Mesenchymal stem cell (in vitro differentiated cells and primary cell): Measurements from ENCODE around the gene GJA3.

Source experiments
- DNase-seq: peaks from one replicate; pipeline ENCODE4 v3.0.0-alpha.2; 2013
- H2AFZ ChIP-seq: one replicate; pipeline ENCODE4 v1.6.1; 2013; ENCODE audit warnings: low read depth, mild to moderate bottlenecking, control low read depth, inconsistent platforms, low read length, moderate library complexity
- H2AK5ac ChIP-seq: 2 replicates; pipeline ENCODE4 v1.6.1; 2013; ENCODE audit warnings: low read length, moderate library complexity, mild to moderate bottlenecking, inconsistent platforms; ENCODE audit not compliant: severe bottlenecking
- H2BK120ac ChIP-seq: one replicate; pipeline ENCODE4 v1.6.1; 2013; ENCODE audit warnings: low read depth, mild to moderate bottlenecking, inconsistent platforms, low read length, moderate library complexity
- H2BK12ac ChIP-seq, 2 experiments: one replicate each; pipeline ENCODE4 v1.6.1; 2013; ENCODE audit warnings: inconsistent platforms in 2 of 2, low read length in 2 of 2, mild to moderate bottlenecking in 2 of 2, moderate library complexity in 2 of 2, control low read depth in 1 of 2
- H2BK15ac ChIP-seq: one replicate; pipeline ENCODE4 v1.6.1; 2013; ENCODE audit warnings: mild to moderate bottlenecking, low read depth, inconsistent platforms; ENCODE audit not compliant: poor library complexity, severe bottlenecking
- H2BK5ac ChIP-seq: 2 replicates; pipeline ENCODE4 v1.6.1; 2013; ENCODE audit warnings: low read depth, mild to moderate bottlenecking, low read length, control low read depth, inconsistent platforms; ENCODE audit not compliant: poor library complexity, severe bottlenecking
- H3K14ac ChIP-seq, 2 experiments: one replicate each; pipeline ENCODE4 v1.6.1; 2013; ENCODE audit warnings: inconsistent platforms in 2 of 2, low read length in 2 of 2, control low read depth in 1 of 2, mild to moderate bottlenecking in 1 of 2, moderate library complexity in 1 of 2
- H3K18ac ChIP-seq, 2 experiments: one replicate each; pipeline ENCODE4 v1.6.1; 2013; ENCODE audit warnings: inconsistent platforms in 2 of 2, low read length in 2 of 2, control low read depth in 1 of 2, low read depth in 1 of 2, mild to moderate bottlenecking in 1 of 2
- H3K23ac ChIP-seq, 2 experiments: one replicate each; pipeline ENCODE4 v1.6.1; 2013; ENCODE audit warnings: inconsistent platforms in 2 of 2, low read length in 2 of 2, mild to moderate bottlenecking in 2 of 2, moderate library complexity in 2 of 2, control low read depth in 1 of 2
- H3K27ac ChIP-seq: 2 replicates; pipeline ENCODE4 v1.5.1; 2013; ENCODE audit warnings: mild to moderate bottlenecking, moderate library complexity, low read length, control low read depth, inconsistent platforms; ENCODE audit not compliant: poor library complexity, severe bottlenecking
- H3K27me3 ChIP-seq, 2 experiments: 2 replicates each; pipeline versions ENCODE4 v1.6.1 to v1.7.0; 2013; ENCODE audit warnings: low read length in 2 of 2, mild to moderate bottlenecking in 2 of 2, moderate library complexity in 2 of 2, control low read depth in 1 of 2, inconsistent platforms in 1 of 2; ENCODE audit not compliant: control insufficient read depth in 1 of 2, insufficient read depth in 1 of 2
- H3K36me3 ChIP-seq, 2 experiments: 2 replicates each; pipeline versions ENCODE4 v1.6.1 to v1.7.0; 2013; ENCODE audit warnings: low read length in 2 of 2, control low read depth in 1 of 2, inconsistent platforms in 1 of 2, low read depth in 1 of 2, mild to moderate bottlenecking in 1 of 2; ENCODE audit not compliant: insufficient read depth in 2 of 2, control insufficient read depth in 1 of 2
- H3K4ac ChIP-seq, 2 experiments: one replicate each; pipeline ENCODE4 v1.6.1; 2013; ENCODE audit warnings: inconsistent platforms in 2 of 2, low read length in 2 of 2, mild to moderate bottlenecking in 2 of 2, moderate library complexity in 2 of 2, control low read depth in 1 of 2, low read depth in 1 of 2
- H3K4me1 ChIP-seq: 2 replicates; pipeline ENCODE4 v1.6.1; 2013; ENCODE audit warnings: low read depth, low read length, control low read depth; ENCODE audit not compliant: control insufficient read depth, insufficient read depth
- H3K4me2 ChIP-seq: 2 replicates; pipeline ENCODE4 v1.6.1; 2013; ENCODE audit warnings: low read length, mild to moderate bottlenecking, inconsistent platforms; ENCODE audit not compliant: poor library complexity, severe bottlenecking
- H3K4me3 ChIP-seq, 2 experiments: 2 replicates each; pipeline versions ENCODE4 v1.5.1 to v1.7.0; 2013; ENCODE audit warnings: low read length in 2 of 2, mild to moderate bottlenecking in 2 of 2, control low read depth in 1 of 2, low read depth in 1 of 2; ENCODE audit not compliant: insufficient read depth in 1 of 2
- H3K79me1 ChIP-seq: replicated peaks from 2 replicates; pipeline ENCODE4 v1.6.1; 2013; ENCODE audit warnings: mild to moderate bottlenecking, control low read depth, low read length, inconsistent platforms; ENCODE audit not compliant: poor library complexity, severe bottlenecking
- H3K9ac ChIP-seq: 2 replicates; pipeline ENCODE4 v1.7.0; 2013; ENCODE audit warnings: mild to moderate bottlenecking, low read length, moderate library complexity
- H3K9me3 ChIP-seq: 2 replicates; pipeline ENCODE4 v1.7.0; 2013; ENCODE audit warnings: mild to moderate bottlenecking, low read length; ENCODE audit not compliant: control insufficient read depth
- H4K8ac ChIP-seq: one replicate; pipeline ENCODE4 v1.6.1; 2013; ENCODE audit warnings: inconsistent platforms, mild to moderate bottlenecking, low read length, moderate library complexity
- H4K91ac ChIP-seq: one replicate; pipeline ENCODE4 v1.6.1; 2013; ENCODE audit warnings: mild to moderate bottlenecking, low read length, inconsistent platforms
- WGBS: methylation state at CpG from one replicate; pipeline ENCODE4 v1.1.7; 2013; ENCODE audit warnings: mixed read lengths; 5-methylcytosine and 5-hydroxymethylcytosine counted together

GJA3 gene

GRCh38 chr13:20093951-20094350 is 66.9 kb downstream of the GJA3 start:
- no peak overlapping the region for H2AFZ ChIP-seq
- no peak overlapping the region for H4K91ac ChIP-seq
- peaks cover 0 to 10% of the 10 kb centered on the region in 2 experiments for H3K27me3 ChIP-seq
- no peak overlapping the region for H2AK5ac ChIP-seq
- H2BK15ac ChIP-seq: no peak overlapping the region
- no peak overlapping the region for H2BK12ac ChIP-seq
- no peak overlapping the region for H2BK120ac ChIP-seq
- peaks cover under 1% of the 10 kb centered on the region for H3K4me1 ChIP-seq
- no peak for DNase-seq
- no peak overlapping the region for H3K4me2 ChIP-seq
- 86% methylated on average over 6 of the region's 6 CpGs for WGBS
- H4K8ac ChIP-seq: no peak overlapping the region
- H3K23ac ChIP-seq: no peak overlapping the region
- no peak overlapping the region for H3K4me3 ChIP-seq
- H3K27ac ChIP-seq: no peak overlapping the region
- no peak overlapping the region for H3K14ac ChIP-seq
- no peak overlapping the region for H3K4ac ChIP-seq
- H3K9ac ChIP-seq: no peak overlapping the region
- no peaks in the 10 kb centered on the region for H3K79me1 ChIP-seq
- H3K18ac ChIP-seq: no peak overlapping the region
- H3K36me3 ChIP-seq: peaks cover 0 to 4% of the 10 kb centered on the region in 2 experiments
- H3K9me3 ChIP-seq: no peaks in the 10 kb centered on the region
- H2BK5ac ChIP-seq: no peak overlapping the region

- no peak overlapping the region for H2AFZ ChIP-seq
- H2AK5ac ChIP-seq: no peak overlapping the region
- no peak overlapping the region for H2BK12ac ChIP-seq
- no peak overlapping the region for H2BK120ac ChIP-seq
- no peak overlapping the region for H3K9ac ChIP-seq
- WGBS: no CpG with 5 or more reads among the region's 1 CpG
- H3K27ac ChIP-seq: no peak overlapping the region
- H4K8ac ChIP-seq: no peak overlapping the region
- H3K4me1 ChIP-seq: no peaks in the 10 kb centered on the region
- no peak for DNase-seq
- no peak overlapping the region for H3K4me3 ChIP-seq
- H3K36me3 ChIP-seq: peaks cover 0 to 37% of the 10 kb centered on the region in 2 experiments
- no peak overlapping the region for H3K14ac ChIP-seq
- no peak overlapping the region for H3K4me2 ChIP-seq
- H2BK15ac ChIP-seq: no peak overlapping the region
- no peak overlapping the region for H4K91ac ChIP-seq
- H2BK5ac ChIP-seq: no peak overlapping the region
- no peak overlapping the region for H3K23ac ChIP-seq
- no peaks in the 10 kb centered on the region for H3K9me3 ChIP-seq
- H3K27me3 ChIP-seq: no peaks in the 10 kb centered on the region
- no peak overlapping the region for H3K4ac ChIP-seq
- H3K79me1 ChIP-seq: no peaks in the 10 kb centered on the region
- no peak overlapping the region for H3K18ac ChIP-seq
Observed at GRCh38 chr13:20090349-20090748, 70.5 kb downstream of the GJA3 start.
